Measurements from ENCODE around the gene SPRYD3. TPM values are rescaled to one million over a fixed set of nuclear protein-coding genes. Genes with fewer than 3 reads are reported as not detected.
A peak's percentile ranks its signal among the peaks of the same experiment; 100 is the strongest.

The SPRYD3 gene
- total and polyA plus RNA-seq, 9 donors: 15.2 to 23.6 (median 20.1) TPM

GRCh38 chr12:53102883-53103807, 24.0 kb upstream of the SPRYD3 start, which contains the start of gene SOAT2:
Gene SOAT2 (plus strand): TSS chr12:53103486. CDS start chr12:53103578, 92 bp downstream.
- 68% methylated on average over 17 of the region's 23 CpGs for WGBS (ENCODE audit: insufficient coverage)
- no peak for DNase-seq
- no peaks in the 10 kb centered on the region for H3K9me3 ChIP-seq (replicated peaks; ENCODE audit: control insufficient read depth, low read depth, low read length)
- H3K4me1 ChIP-seq (ENCODE audit: control insufficient read depth, insufficient read depth, low read length): peaks cover 39% of the 10 kb centered on the region
- peaks cover 13% of the 10 kb centered on the region for H3K36me3 ChIP-seq (ENCODE audit: control insufficient read depth, insufficient read depth, low read length)
- H3K27ac ChIP-seq (ENCODE audit: low read length): no peak within 1 kb of the TSS
- no peak within 1 kb of the TSS for H3K4me3 ChIP-seq (ENCODE audit: low read length)
- no peaks in the 10 kb centered on the region for H3K27me3 ChIP-seq (ENCODE audit: control insufficient read depth, insufficient read depth, low read length)

- H3K9me3 ChIP-seq (replicated peaks; ENCODE audit: control insufficient read depth, low read depth, low read length): no peaks in the 10 kb centered on the region
- H3K27me3 ChIP-seq (ENCODE audit: control insufficient read depth, insufficient read depth, low read length): no peaks in the 10 kb centered on the region
- no peak for DNase-seq
- no peak overlapping the region for H3K27ac ChIP-seq (ENCODE audit: low read length)
- peaks cover 13% of the 10 kb centered on the region for H3K36me3 ChIP-seq (ENCODE audit: control insufficient read depth, insufficient read depth, low read length)
- WGBS (ENCODE audit: insufficient coverage): no CpG with 5 or more reads among the region's 12 CpGs
- H3K4me3 ChIP-seq (ENCODE audit: low read length): no peak overlapping the region
- H3K4me1 ChIP-seq (ENCODE audit: control insufficient read depth, insufficient read depth, low read length): peaks cover 44% of the 10 kb centered on the region
These were observed 23.0 kb upstream of the SPRYD3 start for GRCh38 chr12:53101931-53102781.

- DNase-seq: no peak
- 67% methylated on average over 4 of the region's 7 CpGs for WGBS (ENCODE audit: insufficient coverage)
- H3K27ac ChIP-seq (ENCODE audit: low read length): no peak overlapping the region
- peaks cover 46% of the 10 kb centered on the region for H3K4me1 ChIP-seq (ENCODE audit: control insufficient read depth, insufficient read depth, low read length)
- no peaks in the 10 kb centered on the region for H3K27me3 ChIP-seq (ENCODE audit: control insufficient read depth, insufficient read depth, low read length)
- H3K4me3 ChIP-seq (ENCODE audit: low read length): no peak overlapping the region
- H3K9me3 ChIP-seq (replicated peaks; ENCODE audit: control insufficient read depth, low read depth, low read length): no peaks in the 10 kb centered on the region
- peaks cover 13% of the 10 kb centered on the region for H3K36me3 ChIP-seq (ENCODE audit: control insufficient read depth, insufficient read depth, low read length)
These were observed 22.1 kb upstream of the SPRYD3 start for GRCh38 chr12:53101266-53101665.

GRCh38 chr12:53100466-53101151, 21.4 kb upstream of the SPRYD3 start:
- peaks cover 13% of the 10 kb centered on the region for H3K36me3 ChIP-seq (ENCODE audit: control insufficient read depth, insufficient read depth, low read length)
- no peak overlapping the region for H3K4me3 ChIP-seq (ENCODE audit: low read length)
- H3K27ac ChIP-seq (ENCODE audit: low read length): no peak overlapping the region
- no peak for DNase-seq
- peaks cover 44% of the 10 kb centered on the region for H3K4me1 ChIP-seq (ENCODE audit: control insufficient read depth, insufficient read depth, low read length)
- 63% methylated on average over 8 of the region's 13 CpGs for WGBS (ENCODE audit: insufficient coverage)
- H3K27me3 ChIP-seq (ENCODE audit: control insufficient read depth, insufficient read depth, low read length): no peaks in the 10 kb centered on the region
- no peaks in the 10 kb centered on the region for H3K9me3 ChIP-seq (replicated peaks; ENCODE audit: control insufficient read depth, low read depth, low read length)

- H3K27me3 ChIP-seq (ENCODE audit: control insufficient read depth, insufficient read depth, low read length): no peaks in the 10 kb centered on the region
- 8% methylated on average over 2 of the region's 6 CpGs for whole genome bisulfite sequencing (ENCODE audit: insufficient coverage)
- peaks cover 13% of the 10 kb centered on the region for H3K36me3 ChIP-seq (ENCODE audit: control insufficient read depth, insufficient read depth, low read length)
- H3K9me3 ChIP-seq (replicated peaks; ENCODE audit: control insufficient read depth, low read depth, low read length): no peaks in the 10 kb centered on the region
- H3K4me1 ChIP-seq (ENCODE audit: control insufficient read depth, insufficient read depth, low read length): peaks cover 46% of the 10 kb centered on the region
- peak overlapping the region; percentile 73 for H3K4me3 ChIP-seq (ENCODE audit: low read length)
- DNase-seq: peak; percentile 96
- H3K27ac ChIP-seq (ENCODE audit: low read length): peak overlapping the region; percentile 91
These were observed 20.1 kb upstream of the SPRYD3 start for GRCh38 chr12:53099071-53099882.

- Histone ChIP-seq H3K27ac (ENCODE audit: low read length) (peak overlapping the region; percentile 91), H3K36me3 (ENCODE audit: control insufficient read depth, insufficient read depth, low read length) (peaks cover 13% of the 10 kb centered on the region), H3K4me3 (ENCODE audit: low read length) (peak overlapping the region; percentile 73), H3K9me3 (replicated peaks; ENCODE audit: control insufficient read depth, low read depth, low read length) (no peaks in the 10 kb centered on the region), H3K27me3 (ENCODE audit: control insufficient read depth, insufficient read depth, low read length) (no peaks in the 10 kb centered on the region), H3K4me1 (ENCODE audit: control insufficient read depth, insufficient read depth, low read length) (peaks cover 45% of the 10 kb centered on the region)
- WGBS (ENCODE audit: insufficient coverage): 29% methylated on average over 5 of the region's 13 CpGs
- peak; percentile 80 for DNase-seq
These were observed 19.3 kb upstream of the SPRYD3 start for GRCh38 chr12:53098354-53098981.

- H3K9me3 ChIP-seq (replicated peaks; ENCODE audit: control insufficient read depth, low read depth, low read length): no peaks in the 10 kb centered on the region
- DNase-seq: peak; percentile 75
- H3K4me3 ChIP-seq (ENCODE audit: low read length): peak within 1 kb of the TSS; percentile 73
- H3K27me3 ChIP-seq (ENCODE audit: control insufficient read depth, insufficient read depth, low read length): no peaks in the 10 kb centered on the region
- H3K36me3 ChIP-seq (ENCODE audit: control insufficient read depth, insufficient read depth, low read length): peaks cover 11% of the 10 kb centered on the region
- peak within 1 kb of the TSS; percentile 91 for H3K27ac ChIP-seq (ENCODE audit: low read length)
- H3K4me1 ChIP-seq (ENCODE audit: control insufficient read depth, insufficient read depth, low read length): peaks cover 41% of the 10 kb centered on the region
- WGBS (ENCODE audit: insufficient coverage): under 1% methylated on average over 47 of the region's 51 CpGs
These were observed 18.6 kb upstream of the SPRYD3 start, which contains the start of gene IGFBP6 for GRCh38 chr12:53097564-53098353. Gene IGFBP6 (plus strand): TSS chr12:53097667. CDS start chr12:53097718, 51 bp downstream.

GRCh38 chr12:53097207-53097563, 18.0 kb upstream of the SPRYD3 start:
- 0% methylated on average over 4 of the region's 9 CpGs for WGBS (ENCODE audit: insufficient coverage)
- peaks cover 11% of the 10 kb centered on the region for H3K36me3 ChIP-seq (ENCODE audit: control insufficient read depth, insufficient read depth, low read length)
- H3K27me3 ChIP-seq (ENCODE audit: control insufficient read depth, insufficient read depth, low read length): no peaks in the 10 kb centered on the region
- DNase-seq: peak; percentile 91
- H3K9me3 ChIP-seq (replicated peaks; ENCODE audit: control insufficient read depth, low read depth, low read length): no peaks in the 10 kb centered on the region
- H3K27ac ChIP-seq (ENCODE audit: low read length): peak overlapping the region; percentile 91
- peak overlapping the region; percentile 73 for H3K4me3 ChIP-seq (ENCODE audit: low read length)
- peaks cover 38% of the 10 kb centered on the region for H3K4me1 ChIP-seq (ENCODE audit: control insufficient read depth, insufficient read depth, low read length)

All from muscle of leg (tissue), 11 donors.